ENCODE measurements around the gene AGBL4. TPM values are rescaled to one million over a fixed set of nuclear protein-coding genes. Genes with fewer than 3 reads are reported as not detected.

The AGBL4 gene
- polyA plus RNA-seq, 1 donor from 2014 or later, result not detected

DNA sequence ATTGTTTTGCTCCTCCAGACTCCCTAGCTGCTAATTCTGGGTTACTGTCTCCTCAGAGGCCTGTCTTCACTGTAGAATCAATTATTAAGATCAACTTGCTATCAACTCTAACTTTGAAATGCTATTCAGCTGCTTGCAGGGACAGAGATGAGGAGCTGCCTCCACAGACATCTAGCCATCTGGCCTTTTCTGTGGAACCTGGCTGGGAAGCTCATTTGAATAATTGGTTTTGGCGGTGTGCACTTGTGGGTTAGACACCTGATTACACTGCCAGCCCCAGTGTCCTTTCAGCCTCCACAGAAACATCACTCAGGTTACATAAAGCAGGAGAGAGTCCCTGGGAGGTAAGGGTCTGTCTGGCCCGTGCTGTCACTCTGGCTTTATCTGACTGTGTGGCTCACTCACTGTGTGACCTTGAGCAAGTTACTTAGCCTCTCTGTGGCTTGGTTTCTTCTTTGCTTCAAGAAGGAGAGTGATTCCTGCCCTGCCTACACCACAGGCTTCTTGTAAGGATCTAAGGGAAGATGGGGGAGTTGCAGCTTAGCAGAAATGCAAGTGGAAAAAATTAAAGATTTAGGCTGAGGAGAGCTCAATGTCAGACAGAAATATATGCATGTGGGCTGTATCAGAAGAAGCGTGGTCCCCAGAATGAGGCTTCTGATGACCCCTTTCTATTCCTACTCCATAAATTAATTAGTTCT is 1378.7 kb downstream of the AGBL4 start:
- Mint-ChIP-seq H3K9me3 (no peaks in the 10 kb centered on the region), H3K4me1 (no peaks in the 10 kb centered on the region), H3K27me3 (peaks cover 3% of the 10 kb centered on the region), H3K4me3 (no peak overlapping the region), H3K27ac (no peak overlapping the region), H3K36me3 (no peaks in the 10 kb centered on the region)

- Mint-ChIP-seq H3K4me1 (no peaks in the 10 kb centered on the region), H3K27me3 (peaks cover 3% of the 10 kb centered on the region), H3K4me3 (no peak overlapping the region), H3K27ac (no peak overlapping the region), H3K36me3 (no peaks in the 10 kb centered on the region), H3K9me3 (no peaks in the 10 kb centered on the region)
Observed at GRCh38 chr1:48644190-48644900, 1379.4 kb downstream of the AGBL4 start.

DNA sequence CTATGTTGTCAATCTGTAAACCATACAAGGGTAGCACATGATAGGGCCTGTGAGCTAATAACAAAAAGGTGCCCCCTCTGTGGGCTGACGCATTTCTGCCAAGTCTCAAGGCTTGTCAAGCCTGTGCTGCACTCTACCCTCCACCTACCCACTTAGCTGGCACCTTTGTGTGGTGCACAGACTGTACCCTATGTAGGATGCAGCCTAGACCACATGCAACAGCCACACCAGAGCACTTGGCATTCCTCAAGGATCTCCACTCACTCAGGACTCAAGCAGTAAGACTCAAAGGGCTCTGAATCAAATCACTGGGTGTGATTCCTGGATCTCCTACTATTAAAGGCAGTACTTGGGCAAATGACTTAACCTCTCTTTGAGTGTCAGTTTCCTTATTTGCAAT is 1380.6 kb downstream of the AGBL4 start:
- Mint-ChIP-seq H3K27me3 (peaks cover 3% of the 10 kb centered on the region), H3K36me3 (no peaks in the 10 kb centered on the region), H3K4me3 (no peak overlapping the region), H3K4me1 (no peaks in the 10 kb centered on the region), H3K27ac (no peak overlapping the region), H3K9me3 (no peaks in the 10 kb centered on the region)

DNA sequence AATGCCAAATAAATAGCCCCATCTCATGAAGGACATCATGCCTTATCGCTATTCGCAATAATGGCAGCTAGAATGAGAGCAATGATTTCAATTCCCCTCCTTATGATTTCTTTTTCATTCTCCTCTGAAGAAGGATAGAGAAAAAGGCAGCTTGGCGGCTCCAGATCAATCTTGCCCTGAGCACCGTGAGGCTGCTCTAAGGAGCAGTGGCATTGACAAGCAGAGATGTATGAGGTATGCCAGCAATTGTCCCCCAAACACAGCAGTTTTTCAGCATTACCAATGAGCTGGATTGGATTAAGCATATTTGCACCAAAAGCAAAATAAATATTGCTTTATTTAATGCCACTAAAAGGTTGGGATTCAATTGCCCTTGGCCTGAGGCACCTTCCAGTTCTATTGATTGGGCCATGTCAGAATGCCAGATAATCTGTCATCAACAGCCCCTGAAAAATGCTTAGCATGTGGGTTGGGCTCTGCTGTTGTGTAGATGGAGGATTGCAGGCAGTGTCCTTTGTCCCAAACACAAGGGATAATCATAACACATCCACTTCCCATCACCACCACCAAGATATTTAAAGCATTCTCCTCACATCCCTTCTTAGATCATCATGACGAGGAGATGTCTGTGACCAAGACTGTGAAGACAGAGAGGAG is 1382.8 kb downstream of the AGBL4 start:
- H3K27ac Mint-ChIP-seq, result no peak overlapping the region
- no peaks in the 10 kb centered on the region for H3K36me3 Mint-ChIP-seq
- no peaks in the 10 kb centered on the region for H3K9me3 Mint-ChIP-seq
- H3K27me3 Mint-ChIP-seq, result peaks cover 3% of the 10 kb centered on the region
- no peak overlapping the region for H3K4me3 Mint-ChIP-seq
- H3K4me1 Mint-ChIP-seq, result no peaks in the 10 kb centered on the region

- H3K27me3 Mint-ChIP-seq, result peaks cover 3% of the 10 kb centered on the region
- H3K4me1 Mint-ChIP-seq, result no peaks in the 10 kb centered on the region
- H3K4me3 Mint-ChIP-seq, result no peak overlapping the region
- no peak overlapping the region for H3K27ac Mint-ChIP-seq
- peaks cover 1% of the 10 kb centered on the region for H3K36me3 Mint-ChIP-seq
- H3K9me3 Mint-ChIP-seq, result no peaks in the 10 kb centered on the region
Observed at GRCh38 chr1:48629867-48630266, 1393.9 kb downstream of the AGBL4 start.

DNA sequence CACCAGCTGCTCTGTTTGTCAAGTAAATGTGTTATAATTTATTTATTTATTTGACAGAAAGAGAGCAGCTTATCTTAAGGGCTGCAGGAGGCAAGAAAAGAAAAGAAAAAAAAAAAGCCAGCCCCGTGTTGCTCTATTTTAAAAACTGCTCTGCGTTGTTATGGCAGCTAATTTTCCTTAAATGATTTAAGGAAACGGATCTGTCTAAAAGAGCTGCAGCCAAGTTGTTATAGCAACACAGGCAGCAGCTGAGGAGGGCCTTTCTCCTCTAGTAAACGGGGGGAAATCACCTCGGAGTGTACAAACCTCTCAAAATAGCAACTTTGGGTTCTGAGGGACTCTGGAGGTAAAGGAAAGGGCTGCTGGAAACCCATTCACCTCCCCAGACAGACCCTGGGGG is 1396.3 kb downstream of the AGBL4 start:
- Mint-ChIP-seq H3K27me3 (peaks cover 5% of the 10 kb centered on the region), H3K4me1 (no peaks in the 10 kb centered on the region), H3K27ac (no peak overlapping the region), H3K4me3 (no peak overlapping the region), H3K9me3 (no peaks in the 10 kb centered on the region), H3K36me3 (no peaks in the 10 kb centered on the region)

- no peaks in the 10 kb centered on the region for H3K36me3 Mint-ChIP-seq
- no peak overlapping the region for H3K4me3 Mint-ChIP-seq
- H3K27me3 Mint-ChIP-seq, result peaks cover 10% of the 10 kb centered on the region
- H3K27ac Mint-ChIP-seq, result no peak overlapping the region
- no peaks in the 10 kb centered on the region for H3K4me1 Mint-ChIP-seq
- H3K9me3 Mint-ChIP-seq, result no peaks in the 10 kb centered on the region
Observed at GRCh38 chr1:48619539-48619938, 1404.2 kb downstream of the AGBL4 start.

DNA sequence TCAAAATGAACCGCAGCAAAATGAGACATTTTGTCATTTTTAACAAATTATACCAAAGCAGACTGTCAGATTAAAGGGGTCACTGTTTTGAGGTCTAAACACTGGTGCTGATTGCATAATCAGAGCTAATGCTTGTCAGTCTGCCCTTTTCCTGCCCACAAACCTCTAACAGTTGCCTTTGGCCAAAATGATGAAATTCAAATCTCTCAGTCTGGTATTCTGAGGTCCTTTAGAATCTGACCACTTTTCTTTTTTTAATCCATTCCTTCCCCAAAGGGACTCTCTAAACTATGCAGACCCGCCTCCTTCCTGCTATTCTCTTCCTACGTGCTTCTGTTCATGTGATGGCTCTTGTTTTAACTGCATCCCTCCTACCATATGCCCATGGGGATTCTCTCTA is 1406.5 kb downstream of the AGBL4 start:
- Mint-ChIP-seq H3K36me3 (no peaks in the 10 kb centered on the region), H3K27ac (no peak overlapping the region), H3K9me3 (no peaks in the 10 kb centered on the region), H3K4me1 (no peaks in the 10 kb centered on the region), H3K27me3 (peaks cover 8% of the 10 kb centered on the region), H3K4me3 (no peak overlapping the region)

- H3K36me3 Mint-ChIP-seq, result no peaks in the 10 kb centered on the region
- no peak overlapping the region for H3K27ac Mint-ChIP-seq
- H3K4me3 Mint-ChIP-seq, result no peak overlapping the region
Observed at GRCh38 chr1:48616710-48617109, 1407.0 kb downstream of the AGBL4 start.

GRCh38 chr1:48611841-48612240 is 1411.9 kb downstream of the AGBL4 start:
- Mint-ChIP-seq H3K4me1 (no peaks in the 10 kb centered on the region), H3K9me3 (no peaks in the 10 kb centered on the region), H3K27ac (no peak overlapping the region), H3K27me3 (peaks cover 2% of the 10 kb centered on the region), H3K4me3 (no peak overlapping the region), H3K36me3 (no peaks in the 10 kb centered on the region)

More at GRCh38 chr1:48616710-48617109, 1407.0 kb downstream of the AGBL4 start:
- no peaks in the 10 kb centered on the region for H3K9me3 Mint-ChIP-seq
- peaks cover 7% of the 10 kb centered on the region for H3K27me3 Mint-ChIP-seq
- H3K4me1 Mint-ChIP-seq, result no peaks in the 10 kb centered on the region

- H3K27me3 Mint-ChIP-seq, result peaks cover 2% of the 10 kb centered on the region
- H3K27ac Mint-ChIP-seq, result no peak overlapping the region
- no peaks in the 10 kb centered on the region for H3K36me3 Mint-ChIP-seq
- H3K4me1 Mint-ChIP-seq, result no peaks in the 10 kb centered on the region
- H3K9me3 Mint-ChIP-seq, result no peaks in the 10 kb centered on the region
- no peak overlapping the region for H3K4me3 Mint-ChIP-seq
Observed at GRCh38 chr1:48610628-48611542, 1412.9 kb downstream of the AGBL4 start.

GRCh38 chr1:48608882-48609281 is 1414.9 kb downstream of the AGBL4 start:
- Mint-ChIP-seq H3K27ac (no peak overlapping the region), H3K4me1 (no peaks in the 10 kb centered on the region), H3K9me3 (no peaks in the 10 kb centered on the region), H3K36me3 (no peaks in the 10 kb centered on the region), H3K27me3 (peaks cover 2% of the 10 kb centered on the region), H3K4me3 (no peak overlapping the region)

DNA sequence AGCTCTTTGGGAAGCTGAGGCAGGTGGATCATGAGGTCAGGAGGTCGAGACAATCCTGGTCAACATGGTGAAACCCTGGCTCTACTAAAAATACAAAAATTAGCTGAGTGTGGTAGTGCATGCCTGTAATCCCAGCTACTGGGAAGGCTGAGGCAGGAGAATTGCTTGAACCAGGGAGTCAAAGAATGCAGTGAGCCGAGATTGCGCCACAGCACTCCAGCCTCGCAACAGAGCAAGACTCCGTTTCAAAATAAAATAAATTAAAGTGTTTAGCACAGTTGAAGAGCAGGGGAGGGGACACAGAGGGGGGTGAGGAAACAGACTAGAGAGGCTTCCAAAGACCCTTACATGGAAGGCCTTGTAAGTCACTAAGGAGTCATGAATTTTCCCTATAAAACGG is 1420.5 kb downstream of the AGBL4 start:
- Mint-ChIP-seq H3K4me3 (no peak overlapping the region), H3K27ac (no peak overlapping the region), H3K36me3 (no peaks in the 10 kb centered on the region), H3K27me3 (no peaks in the 10 kb centered on the region), H3K9me3 (no peaks in the 10 kb centered on the region), H3K4me1 (no peaks in the 10 kb centered on the region)

- Mint-ChIP-seq H3K4me3 (no peak overlapping the region), H3K27ac (no peak overlapping the region), H3K9me3 (no peaks in the 10 kb centered on the region), H3K4me1 (no peaks in the 10 kb centered on the region), H3K27me3 (no peaks in the 10 kb centered on the region), H3K36me3 (no peaks in the 10 kb centered on the region)
Observed at GRCh38 chr1:48602349-48602748, 1421.4 kb downstream of the AGBL4 start.

DNA sequence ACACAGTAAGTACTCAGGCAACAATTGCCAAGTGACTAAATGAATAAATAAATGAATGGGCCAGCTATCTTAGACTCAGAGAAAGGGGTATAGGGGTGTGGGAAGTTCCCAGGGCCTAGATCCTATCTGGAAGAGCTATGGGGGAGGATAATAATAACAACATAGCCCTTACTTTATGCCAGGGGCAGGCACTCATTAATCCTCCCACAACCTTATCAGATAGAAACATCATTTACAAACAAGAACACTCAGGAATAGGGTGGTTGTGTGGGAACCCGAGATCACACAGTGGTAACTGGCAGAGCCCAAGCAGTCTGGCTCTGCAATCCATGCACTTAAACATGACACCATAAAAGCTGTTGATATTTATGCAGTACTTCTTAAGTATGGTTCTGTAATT is 1423.6 kb downstream of the AGBL4 start:
- Mint-ChIP-seq H3K4me3 (no peak overlapping the region), H3K4me1 (no peaks in the 10 kb centered on the region), H3K36me3 (no peaks in the 10 kb centered on the region), H3K9me3 (no peaks in the 10 kb centered on the region), H3K27ac (no peak overlapping the region), H3K27me3 (no peaks in the 10 kb centered on the region)
